ENCODE measurements around the gene PIF1.

The PIF1 gene

GRCh38 chr15:64773606-64774005 is 51.8 kb downstream of the PIF1 start:
- DNase-seq: no peak

DNA sequence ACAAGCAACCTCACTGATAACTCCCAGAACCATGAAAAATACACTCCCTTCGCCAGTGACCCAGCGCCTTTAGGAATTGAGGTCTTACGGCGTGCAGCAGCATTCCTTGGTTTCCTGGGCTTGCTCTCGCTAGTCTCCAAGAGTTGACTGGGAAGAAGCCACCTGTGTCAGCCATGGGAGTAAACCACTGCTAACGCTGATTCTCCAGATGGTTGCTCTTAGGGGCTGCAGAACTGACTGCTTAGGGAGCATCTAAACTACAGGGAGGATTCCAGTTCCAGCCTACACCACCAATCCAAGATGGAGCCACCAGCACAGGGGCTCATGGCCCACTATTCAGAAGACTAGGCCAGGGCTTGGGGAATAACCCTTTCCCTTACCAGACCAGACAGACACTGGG is 52.5 kb downstream of the PIF1 start:
- DNase-seq: no peak

GRCh38 chr15:64772488-64772887 is 53.0 kb downstream of the PIF1 start:
- DNase-seq: no peak

DNA sequence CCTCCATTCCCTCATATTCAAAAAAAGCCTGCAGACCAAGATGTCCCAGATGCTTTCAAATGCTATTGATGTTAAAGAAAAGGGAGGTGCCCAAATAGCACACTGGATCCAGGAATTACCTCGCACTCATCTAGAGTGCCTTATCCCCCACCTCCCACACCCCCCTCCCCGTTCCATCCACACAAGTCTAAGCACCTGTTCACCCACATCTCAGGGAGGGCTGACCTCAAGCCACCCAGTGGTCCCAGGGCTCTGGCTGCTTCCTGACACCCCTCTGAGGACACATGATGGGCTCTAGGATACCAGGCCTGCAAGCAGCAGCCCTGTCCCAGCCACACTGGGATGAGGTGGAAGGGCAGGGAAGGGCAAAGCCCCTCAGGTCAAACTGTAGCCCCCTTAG is 54.8 kb downstream of the PIF1 start:
- DNase-seq: no peak

GRCh38 chr15:64767203-64767602 is 58.2 kb downstream of the PIF1 start:
- DNase-seq: no peak

GRCh38 chr15:64766058-64766457 is 59.4 kb downstream of the PIF1 start:
- DNase-seq: no peak

Data from activated CD8-positive, alpha-beta memory T cell treated with anti-CD3 and anti-CD28 coated beads, Interleukin-2, amount 50 U/mL, for 4 hours (primary cell).